ENCODE results near the gene CAPN11. TPM values are rescaled to one million over a fixed set of nuclear protein-coding genes. Genes with fewer than 3 reads are reported as not detected.

The CAPN11 gene
- total RNA-seq, 2 experiments from 2014 or later: 1.3 to 1.5 TPM

DNA sequence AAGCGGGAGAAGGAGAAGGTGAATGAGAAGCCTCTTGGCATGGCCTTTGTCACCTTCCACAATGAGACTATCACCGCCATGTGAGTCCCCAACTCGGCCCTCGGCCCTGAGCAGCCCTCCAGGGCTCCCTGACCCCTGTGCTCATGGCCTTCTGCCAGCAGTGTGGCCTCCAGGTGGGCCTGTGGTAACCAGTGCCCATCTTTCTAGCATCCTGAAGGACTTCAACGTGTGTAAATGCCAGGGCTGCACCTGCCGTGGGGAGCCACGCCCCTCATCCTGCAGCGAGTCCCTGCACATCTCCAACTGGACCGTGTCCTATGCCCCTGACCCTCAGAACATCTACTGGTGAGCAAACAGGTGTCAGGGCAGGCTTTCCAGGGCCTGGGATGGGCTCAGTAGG lies 10.3 kb upstream of the CAPN11 start:
- CTCF ChIA-PET: no interaction called here
- intact Hi-C loops (cut with DNase I, micrococcal nuclease): no loop called here
- peaks cover 52% of the 10 kb centered on the region for H3K36me3 Mint-ChIP-seq (ENCODE audit: low read depth)

DNA sequence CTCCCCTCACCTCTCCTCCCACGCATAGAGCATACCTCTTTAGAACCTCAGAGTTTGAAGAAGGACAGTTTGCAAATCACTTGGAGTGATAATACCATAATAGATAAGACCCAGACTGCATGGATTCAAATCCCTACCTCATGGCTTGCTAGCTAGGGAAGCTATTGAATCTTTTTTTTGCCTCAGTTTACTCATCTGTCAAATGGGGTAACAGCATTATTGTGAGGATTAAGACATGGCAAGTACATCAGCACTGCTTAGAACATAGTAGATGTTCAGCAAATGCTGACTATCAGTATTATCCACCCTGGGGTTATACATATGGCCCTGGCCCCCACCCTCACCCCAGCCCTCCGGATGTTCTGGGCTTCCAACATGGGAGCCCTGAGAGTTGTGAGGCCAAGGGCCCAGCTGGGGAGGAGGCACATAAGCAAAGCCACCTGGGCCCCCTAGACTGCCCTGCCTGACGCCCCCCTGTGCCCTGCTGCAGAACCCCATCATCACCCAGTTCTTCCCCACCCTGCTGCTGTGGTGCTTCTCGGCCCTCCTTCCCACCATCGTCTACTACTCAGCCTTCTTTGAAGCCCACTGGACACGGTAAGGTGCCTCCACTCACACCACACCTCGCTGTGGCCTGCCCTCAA lies 9.1 kb upstream of the CAPN11 start:
- ChIA-PET POLR2A (interaction anchor here (0.6 kb wide), 1 partner anchor 18 kb away, joined by 3 read pairs; no protein-coding TSS in a partner anchor), CTCF (interaction anchor here (0.6 kb wide), 1 partner anchor 53 kb away, joined by 3 read pairs; no protein-coding TSS in a partner anchor)
- Histone ChIP-seq H3K4me1 (ENCODE audit: insufficient read depth, low read length) (peaks cover 11% of the 10 kb centered on the region), H3K27me3 (ENCODE audit: control insufficient read depth in 1 of 2, insufficient read depth in 2 of 2, low read length in 2 of 2) (no peaks in the 10 kb centered on the region), H3K9me3 (ENCODE audit: control insufficient read depth in 1 of 2, insufficient read depth in 1 of 2, low read length in 2 of 2) (no peaks in the 10 kb centered on the region), H3K36me3 (ENCODE audit: insufficient read depth, low read length) (peaks cover 25% of the 10 kb centered on the region), H3K4me3 (ENCODE audit: low read length) (no peak overlapping the region), H3K27ac (ENCODE audit: low read depth in 1 of 2, low read length in 2 of 2) (no peak overlapping the region)
- intact Hi-C loops (cut with DNase I, micrococcal nuclease): no loop called here
- no peak for DNase-seq
- ATAC-seq (ENCODE audit: poor library complexity): no peak
- Mint-ChIP-seq H3K27ac (no peak overlapping the region), H3K9me3 (no peaks in the 10 kb centered on the region), H3K4me3 (no peak overlapping the region), H3K27me3 (no peaks in the 10 kb centered on the region), H3K36me3 (ENCODE audit: low read depth) (peaks cover 41% of the 10 kb centered on the region), H3K4me1 (ENCODE audit: low read depth) (peaks cover 4% of the 10 kb centered on the region)
- TF ChIP-seq, protein P1, sequence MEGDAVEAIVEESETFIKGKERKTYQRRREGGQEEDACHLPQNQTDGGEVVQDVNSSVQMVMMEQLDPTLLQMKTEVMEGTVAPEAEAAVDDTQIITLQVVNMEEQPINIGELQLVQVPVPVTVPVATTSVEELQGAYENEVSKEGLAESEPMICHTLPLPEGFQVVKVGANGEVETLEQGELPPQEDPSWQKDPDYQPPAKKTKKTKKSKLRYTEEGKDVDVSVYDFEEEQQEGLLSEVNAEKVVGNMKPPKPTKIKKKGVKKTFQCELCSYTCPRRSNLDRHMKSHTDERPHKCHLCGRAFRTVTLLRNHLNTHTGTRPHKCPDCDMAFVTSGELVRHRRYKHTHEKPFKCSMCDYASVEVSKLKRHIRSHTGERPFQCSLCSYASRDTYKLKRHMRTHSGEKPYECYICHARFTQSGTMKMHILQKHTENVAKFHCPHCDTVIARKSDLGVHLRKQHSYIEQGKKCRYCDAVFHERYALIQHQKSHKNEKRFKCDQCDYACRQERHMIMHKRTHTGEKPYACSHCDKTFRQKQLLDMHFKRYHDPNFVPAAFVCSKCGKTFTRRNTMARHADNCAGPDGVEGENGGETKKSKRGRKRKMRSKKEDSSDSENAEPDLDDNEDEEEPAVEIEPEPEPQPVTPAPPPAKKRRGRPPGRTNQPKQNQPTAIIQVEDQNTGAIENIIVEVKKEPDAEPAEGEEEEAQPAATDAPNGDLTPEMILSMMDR (IDR thresholded peaks at IDR 0.05): no peak

More for the DNA sequence above, 10.3 kb upstream of the CAPN11 start:
- Mint-ChIP-seq H3K9me3 (no peaks in the 10 kb centered on the region), H3K27me3 (no peaks in the 10 kb centered on the region), H3K27ac (no peak overlapping the region), H3K4me1 (ENCODE audit: low read depth) (peaks cover 4% of the 10 kb centered on the region), H3K4me3 (no peak overlapping the region)
- Histone ChIP-seq H3K27me3 (ENCODE audit: control insufficient read depth in 1 of 2, insufficient read depth in 2 of 2, low read length in 2 of 2) (no peaks in the 10 kb centered on the region), H3K36me3 (ENCODE audit: insufficient read depth, low read length) (peaks cover 29% of the 10 kb centered on the region), H3K27ac (ENCODE audit: low read depth in 1 of 2, low read length in 2 of 2) (no peak overlapping the region), H3K4me3 (ENCODE audit: low read length) (no peak overlapping the region), H3K9me3 (ENCODE audit: control insufficient read depth in 1 of 2, insufficient read depth in 1 of 2, low read length in 2 of 2) (no peaks in the 10 kb centered on the region), H3K4me1 (ENCODE audit: insufficient read depth, low read length) (peaks cover 8% of the 10 kb centered on the region)
- TF ChIP-seq, protein P1 (IDR thresholded peaks at IDR 0.05): no peak
- no peak for DNase-seq
- no peak for ATAC-seq (ENCODE audit: poor library complexity)
- POLR2A ChIA-PET: no interaction called here

DNA sequence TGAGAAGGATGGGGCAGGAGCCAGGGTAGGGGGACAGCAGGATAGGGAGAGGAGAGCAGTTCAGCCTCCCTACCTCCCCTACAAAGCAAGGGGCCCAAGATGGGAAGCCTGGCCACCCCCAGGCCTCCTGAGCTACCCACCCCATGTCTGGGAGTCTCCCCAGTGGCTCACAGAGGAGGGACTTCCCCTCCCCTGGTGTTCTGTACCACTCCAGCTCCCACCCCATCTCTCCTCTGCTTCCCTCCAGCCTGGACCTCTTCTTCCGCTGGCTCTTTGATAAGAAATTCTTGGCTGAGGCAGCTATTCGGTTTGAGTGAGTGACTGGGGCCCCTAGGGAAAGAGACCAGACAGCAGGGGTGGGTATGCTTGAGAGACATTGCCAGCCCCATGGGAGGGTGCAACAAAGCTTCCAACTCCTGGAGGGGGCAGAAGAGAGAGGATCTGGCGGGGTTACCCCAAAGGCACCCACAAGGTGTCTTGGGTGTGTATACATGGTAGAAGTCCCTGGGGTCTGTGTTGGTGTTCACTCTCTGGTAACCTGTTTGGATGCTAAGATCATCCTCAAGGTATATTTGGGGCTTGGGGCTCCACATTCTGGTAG lies 8.2 kb upstream of the CAPN11 start:
- H3K4me1 ChIP-seq (ENCODE audit: insufficient read depth, low read length): peaks cover 16% of the 10 kb centered on the region
- Mint-ChIP-seq H3K27me3 (no peaks in the 10 kb centered on the region), H3K4me3 (no peak overlapping the region), H3K9me3 (no peaks in the 10 kb centered on the region), H3K27ac (no peak overlapping the region), H3K36me3 (ENCODE audit: low read depth) (peaks cover 40% of the 10 kb centered on the region), H3K4me1 (ENCODE audit: low read depth) (peaks cover 4% of the 10 kb centered on the region)
- H3K9me3 ChIP-seq (ENCODE audit: control insufficient read depth in 1 of 2, insufficient read depth in 1 of 2, low read length in 2 of 2): no peaks in the 10 kb centered on the region
- CTCF ChIA-PET: interaction anchor here (2.1 kb wide), 1 partner anchor 20 kb away, joined by 9 read pairs; no protein-coding TSS in a partner anchor
- no peak overlapping the region for H3K4me3 ChIP-seq (ENCODE audit: low read length)
- peak in 1 of 14 experiments; percentile 14 for DNase-seq
- POLR2A ChIA-PET: no interaction called here
- TF ChIP-seq, protein P1 (IDR thresholded peaks at IDR 0.05): no peak
- H3K36me3 ChIP-seq (ENCODE audit: insufficient read depth, low read length): peaks cover 24% of the 10 kb centered on the region
- intact Hi-C loops (cut with DNase I, micrococcal nuclease): no loop called here
- H3K27ac ChIP-seq (ENCODE audit: low read depth in 1 of 2, low read length in 2 of 2): no peak overlapping the region
- ATAC-seq (ENCODE audit: poor library complexity): no peak
- no peaks in the 10 kb centered on the region for H3K27me3 ChIP-seq (ENCODE audit: control insufficient read depth in 1 of 2, insufficient read depth in 2 of 2, low read length in 2 of 2)

All from CD4-positive, alpha-beta T cell (primary cell).